Measurements from ENCODE around the gene ANKS1B.

ANKS1B gene

DNA sequence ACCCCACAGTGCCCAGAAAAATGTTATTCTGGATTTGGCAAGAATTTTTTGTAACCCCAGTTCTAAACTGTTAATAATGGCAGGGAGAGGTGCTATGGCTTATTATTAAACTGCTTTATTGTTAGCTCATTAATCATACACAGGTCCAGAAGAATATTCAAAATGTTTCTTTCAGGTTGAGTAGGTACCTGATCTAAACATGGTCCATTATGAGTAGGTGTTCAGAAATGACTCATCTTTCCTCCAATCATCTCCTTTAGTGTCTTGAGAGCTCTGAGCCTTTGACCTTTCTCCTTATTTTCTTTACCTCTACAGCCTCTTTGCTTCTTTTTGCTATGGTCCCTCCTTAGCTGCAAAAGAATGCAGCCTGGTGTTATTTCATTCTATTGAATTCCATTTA lies 548.2 kb downstream of the ANKS1B start:
- no peak for DNase-seq

GRCh38 chr12:99435095-99435791 lies 549.5 kb downstream of the ANKS1B start:
- DNase-seq = no peak

DNA sequence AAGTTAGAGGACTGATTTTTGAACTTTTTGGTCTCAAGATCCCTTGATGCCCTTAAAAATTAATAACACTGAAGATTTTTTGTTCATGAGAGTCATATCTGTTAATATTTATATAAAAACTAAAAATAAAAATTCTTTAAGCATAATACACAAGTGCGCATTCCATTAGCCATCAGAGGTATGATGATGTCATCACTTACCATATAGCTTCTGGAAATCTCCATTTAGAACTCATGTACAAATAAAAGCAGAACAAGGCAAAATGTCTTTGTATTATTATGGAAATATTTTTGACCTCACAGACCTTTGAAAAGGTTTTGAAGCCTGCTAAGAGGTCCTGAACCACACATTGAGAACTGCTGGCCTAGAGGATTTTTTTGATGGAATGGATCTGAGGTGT lies 551.6 kb downstream of the ANKS1B start:
- DNase-seq = no peak

DNA sequence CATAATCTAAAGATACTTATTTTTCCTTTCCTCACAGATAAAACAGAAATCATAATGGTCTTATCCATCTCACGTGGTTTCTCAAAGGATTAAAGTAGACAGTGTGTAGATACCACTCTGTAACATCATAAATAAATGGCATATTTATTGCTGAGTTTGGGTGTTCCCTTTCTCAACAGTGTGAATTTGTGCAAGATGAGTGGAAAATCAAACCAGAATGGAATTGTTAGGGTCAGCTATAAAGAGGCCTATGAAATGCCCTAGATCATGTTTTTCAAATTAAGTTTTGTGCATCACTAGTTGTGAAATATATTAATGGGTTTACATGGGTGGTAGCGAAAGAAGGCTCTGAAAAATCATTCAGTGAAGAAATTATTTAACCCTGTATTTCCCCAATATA lies 553.5 kb downstream of the ANKS1B start:
- DNase-seq = no peak

DNA sequence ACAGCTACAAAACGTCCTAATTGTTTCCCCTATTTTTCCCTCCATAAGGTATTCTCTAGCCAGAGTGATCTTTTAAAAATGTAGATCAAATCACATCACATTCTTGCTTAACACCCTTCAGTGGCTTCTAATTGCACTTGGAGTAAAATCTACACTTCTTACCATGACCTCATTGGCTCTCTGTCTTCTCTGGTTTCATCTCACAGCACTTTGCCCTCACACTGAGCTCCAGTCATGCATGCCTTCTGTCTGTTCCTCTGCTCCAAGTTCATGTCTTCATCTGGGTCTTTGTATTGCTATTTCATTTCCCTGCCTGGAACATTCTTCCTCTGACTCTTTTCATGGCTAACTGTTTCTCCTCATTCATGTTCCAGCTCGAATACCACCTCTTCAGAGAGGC lies 557.6 kb downstream of the ANKS1B start:
- no peak for DNase-seq

- DNase-seq = no peak
Measured at GRCh38 chr12:99418379-99418778, 566.4 kb downstream of the ANKS1B start.

DNA sequence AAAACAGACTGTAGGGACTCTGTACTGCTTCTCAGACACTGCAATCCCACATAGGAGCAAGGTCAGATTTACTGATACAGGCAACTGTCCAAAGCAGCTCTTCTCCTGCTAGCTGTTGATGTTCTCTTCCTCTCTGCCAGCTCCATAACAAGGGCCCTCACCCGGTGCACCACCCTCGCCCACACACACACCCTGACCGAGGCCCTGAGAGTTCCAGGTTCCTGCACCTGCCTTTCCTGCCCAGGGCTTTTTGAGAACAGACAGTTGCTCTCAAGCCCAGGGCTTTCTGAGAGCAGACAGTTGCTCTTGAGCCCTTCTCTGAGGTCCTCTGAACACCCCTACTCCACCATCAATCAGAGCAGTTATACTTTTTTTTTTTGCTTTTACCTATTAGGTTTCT lies 571.0 kb downstream of the ANKS1B start:
- DNase-seq = no peak

DNA sequence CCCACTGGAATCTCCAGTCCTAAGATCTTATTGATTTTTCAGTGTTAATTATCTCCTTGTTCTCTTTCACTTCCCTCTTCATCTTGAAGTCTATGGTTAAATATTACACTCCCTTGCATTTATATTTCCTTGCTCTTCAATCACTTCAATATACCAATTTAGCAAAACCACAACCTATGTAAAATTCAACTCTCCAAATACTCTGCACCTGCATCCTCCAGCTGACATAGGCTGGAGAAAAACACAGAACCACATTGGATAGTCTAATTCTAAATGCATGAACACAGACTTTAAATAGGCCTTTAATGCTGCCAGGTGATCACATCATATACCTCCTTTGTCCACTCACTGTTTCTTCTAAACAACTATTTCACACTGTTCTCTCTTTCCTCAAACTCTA lies 591.0 kb downstream of the ANKS1B start:
- DNase-seq = no peak

GRCh38 chr12:99392091-99392850 lies 592.5 kb downstream of the ANKS1B start:
- peak; percentile 45 to 72 for DNase-seq

DNA sequence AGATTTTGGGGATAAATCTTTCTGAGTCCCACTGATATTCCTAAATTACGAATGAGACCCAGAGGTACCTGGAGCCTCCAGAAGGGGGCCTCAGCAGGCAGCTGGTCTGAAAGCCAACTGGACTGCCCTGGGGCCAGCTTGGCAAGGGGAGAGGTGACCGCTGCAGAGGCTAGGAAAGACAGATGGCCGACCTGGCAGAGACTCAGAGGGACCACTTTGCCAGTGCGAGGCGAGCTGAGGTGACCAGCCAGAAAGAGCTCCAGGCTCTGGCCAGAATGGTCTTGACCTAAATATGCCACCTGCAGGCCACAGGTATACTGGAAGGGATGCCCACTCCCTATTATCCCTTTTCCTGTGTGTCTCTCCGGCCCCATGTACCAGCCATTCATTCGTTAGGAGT lies 594.0 kb downstream of the ANKS1B start:
- peak; percentile 89 to 99 for DNase-seq

DNA sequence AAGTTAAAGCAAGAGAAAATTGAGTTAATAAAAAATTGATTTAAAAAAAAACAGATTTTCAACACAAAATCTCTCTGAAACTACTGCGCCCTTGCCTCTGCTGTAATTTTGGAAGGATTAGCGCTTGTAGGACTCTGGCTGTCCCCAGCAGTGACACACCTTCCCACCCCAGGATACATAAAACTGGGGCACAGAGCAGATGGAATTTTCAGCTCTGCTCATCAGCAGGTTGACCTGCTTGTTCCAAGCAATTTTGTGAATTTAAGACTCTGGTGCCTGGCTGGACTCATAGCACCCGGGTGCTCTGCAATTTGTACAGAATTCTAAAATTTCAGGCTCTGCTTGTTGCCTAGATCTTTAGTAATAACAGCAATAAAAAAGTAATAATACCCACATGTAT lies 595.0 kb downstream of the ANKS1B start:
- peak; percentile 73 to 83 for DNase-seq

DNA sequence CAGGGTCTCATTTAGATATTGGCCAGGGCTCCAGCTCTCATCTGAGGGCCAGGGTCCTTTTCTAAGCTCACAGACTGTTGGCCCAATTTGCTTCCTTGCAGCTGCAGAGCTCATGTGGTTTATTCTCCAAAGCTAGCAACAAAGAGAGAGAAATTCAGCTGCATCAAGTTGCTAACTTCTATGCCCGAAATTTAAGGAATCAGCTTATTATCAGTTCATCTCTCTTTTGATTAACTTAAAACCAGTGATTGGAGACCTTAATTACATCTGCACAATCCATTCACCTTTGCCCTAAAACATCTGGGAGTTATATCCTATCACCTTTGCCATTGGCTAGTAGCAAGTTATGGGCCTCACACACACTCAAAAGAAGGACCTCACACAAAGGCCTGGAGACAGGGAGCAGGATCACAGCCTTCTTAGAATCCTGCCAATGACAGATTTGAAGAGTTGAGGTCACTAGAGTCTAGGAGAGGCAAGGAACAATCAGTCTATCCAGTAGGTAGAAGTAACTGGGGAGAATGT lies 596.0 kb downstream of the ANKS1B start:
- DNase-seq = no peak

GRCh38 chr12:99387661-99388060 lies 597.1 kb downstream of the ANKS1B start:
- DNase-seq = no peak

DNA sequence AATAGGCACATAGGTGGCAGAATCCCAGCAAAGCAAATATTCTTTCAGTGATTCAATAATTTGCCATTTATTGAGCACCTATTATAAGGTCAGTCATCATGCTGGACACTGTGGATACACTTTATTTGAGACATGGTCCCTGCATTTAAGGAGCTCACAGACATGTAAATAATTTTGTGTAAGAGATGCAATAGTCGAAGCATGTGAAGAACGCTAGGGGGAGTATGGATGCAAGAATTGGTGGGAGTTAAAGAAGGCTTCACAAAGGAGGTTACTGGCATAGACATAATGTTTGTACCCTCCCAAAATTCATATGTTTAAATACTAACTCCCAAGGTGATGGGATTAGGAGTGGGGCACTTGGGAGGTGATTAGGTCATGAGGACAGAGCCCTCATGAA lies 597.8 kb downstream of the ANKS1B start:
- no peak for DNase-seq

DNA sequence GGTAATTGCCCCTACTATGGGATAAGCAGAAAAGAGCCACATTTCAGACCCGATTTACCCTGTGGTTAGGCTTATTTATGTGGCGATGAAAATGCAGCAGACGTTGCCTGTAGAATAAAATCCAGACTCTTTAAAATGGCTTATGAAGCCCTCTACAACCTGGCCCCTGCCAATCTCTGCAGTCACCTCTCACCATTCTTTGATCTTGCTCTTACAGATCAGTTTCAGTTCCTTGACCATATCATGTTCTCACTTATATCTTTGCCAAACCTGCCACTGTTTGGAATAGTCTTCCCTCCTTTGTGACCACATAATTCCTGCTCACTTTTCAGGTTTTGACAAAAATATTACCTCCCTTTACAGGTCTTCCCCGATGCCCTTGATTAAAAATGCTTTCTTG lies 601.5 kb downstream of the ANKS1B start:
- DNase-seq = no peak

GRCh38 chr12:99381992-99382391 lies 602.7 kb downstream of the ANKS1B start:
- no peak for DNase-seq

DNA sequence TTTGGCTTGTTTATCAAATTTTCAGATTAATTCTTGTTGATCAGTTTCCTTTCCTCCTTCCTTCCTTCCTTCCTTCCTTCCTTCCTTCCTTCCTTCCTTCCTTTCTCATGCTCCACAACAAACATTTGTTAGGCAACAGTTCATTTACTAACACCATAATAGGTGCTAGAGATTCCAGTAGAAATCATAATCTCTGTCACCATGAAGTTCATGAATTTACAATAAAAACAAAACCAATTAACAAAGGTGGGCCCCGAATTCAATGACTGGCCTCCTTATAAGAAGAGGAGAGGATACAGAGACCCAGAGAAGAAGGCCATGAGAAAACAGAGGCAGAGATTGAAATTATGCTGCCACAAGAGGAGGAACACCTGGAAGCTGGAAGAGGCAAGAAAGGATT lies 604.0 kb downstream of the ANKS1B start:
- DNase-seq = no peak

DNA sequence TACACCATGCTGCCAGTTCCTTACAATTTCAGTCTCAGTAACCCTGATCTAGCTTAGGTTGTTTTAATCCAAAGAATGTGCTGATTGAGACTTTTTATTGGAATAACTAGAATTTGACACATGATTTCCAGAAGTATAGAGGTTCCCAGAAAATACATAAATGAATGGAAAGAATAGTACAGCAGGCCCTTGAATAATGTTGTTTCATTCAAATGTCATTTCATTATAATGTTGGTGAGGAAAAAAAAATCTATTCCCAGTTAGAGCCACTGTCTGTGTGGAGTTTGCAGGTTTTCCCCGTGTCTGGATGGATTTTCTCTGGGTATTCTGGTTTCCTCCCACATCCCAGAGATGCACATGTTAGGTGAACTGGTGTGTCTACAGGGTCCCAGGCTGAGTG lies 610.7 kb downstream of the ANKS1B start:
- DNase-seq = no peak

DNA sequence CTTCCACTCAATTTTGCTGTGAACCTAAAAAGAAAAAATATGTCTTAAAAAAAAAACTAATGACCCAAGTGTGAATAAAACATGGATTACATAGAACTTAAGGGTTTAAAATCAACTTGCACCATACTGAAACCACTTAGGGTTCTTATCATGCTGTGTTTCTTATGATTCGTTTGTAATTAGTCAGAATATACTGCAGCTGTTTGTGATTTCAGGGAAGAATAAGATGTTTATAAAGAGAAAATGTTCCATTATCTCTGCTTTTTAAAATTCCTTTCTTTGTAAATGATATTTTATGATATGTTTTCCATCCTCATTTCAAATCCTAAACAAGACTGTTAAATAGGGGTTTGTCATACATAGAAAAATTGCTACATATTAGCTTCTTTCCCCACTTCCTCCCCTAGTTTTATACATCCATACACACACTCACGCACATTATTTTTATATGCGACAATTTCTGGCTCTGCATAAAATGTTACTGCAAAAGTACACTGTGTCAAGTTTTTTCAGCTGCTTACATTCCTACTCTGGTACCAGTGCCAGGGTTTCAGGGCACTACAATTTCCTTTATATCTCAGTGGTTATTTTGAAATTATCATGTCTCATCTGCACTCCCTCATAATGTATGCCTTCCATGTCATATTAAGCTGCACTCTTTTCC lies 612.3 kb downstream of the ANKS1B start:
- no peak for DNase-seq

GRCh38 chr12:99370421-99371138 lies 614.2 kb downstream of the ANKS1B start:
- DNase-seq = no peak

GRCh38 chr12:99367181-99367580 lies 617.6 kb downstream of the ANKS1B start:
- DNase-seq = no peak

DNA sequence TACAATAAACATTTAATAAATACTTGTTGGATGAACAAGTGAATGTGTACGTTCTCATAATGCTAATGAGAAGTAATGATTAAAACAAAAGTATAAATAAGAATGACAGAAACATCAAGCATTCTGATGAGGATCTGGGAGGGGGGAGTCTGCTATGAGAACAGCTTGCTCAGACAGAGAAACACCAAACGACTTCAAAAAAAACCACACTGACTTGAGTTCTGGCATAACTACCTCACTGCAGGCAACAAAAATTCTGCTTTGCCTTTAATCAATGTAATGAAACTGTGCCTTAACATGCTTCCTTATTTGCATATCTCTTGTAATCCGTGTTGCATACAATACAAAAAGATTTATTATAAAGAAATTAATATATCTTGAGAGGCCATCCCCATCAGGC lies 632.5 kb downstream of the ANKS1B start:
- no peak for DNase-seq

GRCh38 chr12:99343960-99344359 lies 640.8 kb downstream of the ANKS1B start:
- no peak for DNase-seq

Measured in cerebellar nuclear complex (tissue), 1 donor.